ENCODE data around the gene PKNOX2.
"Not testable (repeated sequence)": the region's sequence is repeated elsewhere in the genome, so short reads cannot be mapped to it uniquely, and the experiment has no call there.

The PKNOX2 gene

DNA sequence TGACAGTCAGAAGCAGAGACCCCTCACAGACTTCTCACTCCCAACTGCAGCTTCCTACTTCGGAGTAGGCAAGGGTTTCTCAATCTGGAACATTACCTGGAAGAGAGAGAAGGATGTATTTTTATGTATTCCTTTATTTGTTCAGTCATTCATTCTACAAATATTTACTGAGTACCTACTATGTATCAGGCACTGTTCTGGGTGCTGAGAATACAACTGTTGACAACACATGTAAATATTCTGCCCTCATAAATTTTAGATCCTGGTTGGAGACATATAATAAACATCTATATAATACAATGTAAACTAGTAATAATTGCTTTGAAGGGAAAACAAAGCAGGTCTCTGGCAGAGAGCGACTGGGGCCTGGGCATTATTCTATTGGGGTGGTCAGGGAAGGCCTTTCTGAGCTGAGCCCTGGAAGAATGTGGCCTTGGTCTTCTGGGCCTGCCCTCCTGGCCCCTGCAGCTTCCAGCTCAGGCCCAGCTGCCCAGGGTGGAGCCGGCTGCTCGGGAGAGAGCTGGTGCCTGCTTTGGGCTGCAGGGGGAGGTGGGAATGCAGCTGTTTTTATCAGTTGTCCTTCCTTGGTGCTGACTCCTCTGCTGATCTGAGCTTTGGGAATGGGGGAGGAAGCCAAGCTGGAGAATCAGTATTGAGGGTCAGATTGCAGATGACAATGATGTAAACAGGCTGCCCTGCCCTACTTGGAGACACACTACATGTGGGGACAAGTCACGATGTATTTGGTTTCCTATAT lies 46.8 kb downstream of the PKNOX2 start:
- DNase-seq, result no peak

- DNase-seq, result no peak
Measured at GRCh38 chr11:125211948-125212340, 47.4 kb downstream of the PKNOX2 start.

DNA sequence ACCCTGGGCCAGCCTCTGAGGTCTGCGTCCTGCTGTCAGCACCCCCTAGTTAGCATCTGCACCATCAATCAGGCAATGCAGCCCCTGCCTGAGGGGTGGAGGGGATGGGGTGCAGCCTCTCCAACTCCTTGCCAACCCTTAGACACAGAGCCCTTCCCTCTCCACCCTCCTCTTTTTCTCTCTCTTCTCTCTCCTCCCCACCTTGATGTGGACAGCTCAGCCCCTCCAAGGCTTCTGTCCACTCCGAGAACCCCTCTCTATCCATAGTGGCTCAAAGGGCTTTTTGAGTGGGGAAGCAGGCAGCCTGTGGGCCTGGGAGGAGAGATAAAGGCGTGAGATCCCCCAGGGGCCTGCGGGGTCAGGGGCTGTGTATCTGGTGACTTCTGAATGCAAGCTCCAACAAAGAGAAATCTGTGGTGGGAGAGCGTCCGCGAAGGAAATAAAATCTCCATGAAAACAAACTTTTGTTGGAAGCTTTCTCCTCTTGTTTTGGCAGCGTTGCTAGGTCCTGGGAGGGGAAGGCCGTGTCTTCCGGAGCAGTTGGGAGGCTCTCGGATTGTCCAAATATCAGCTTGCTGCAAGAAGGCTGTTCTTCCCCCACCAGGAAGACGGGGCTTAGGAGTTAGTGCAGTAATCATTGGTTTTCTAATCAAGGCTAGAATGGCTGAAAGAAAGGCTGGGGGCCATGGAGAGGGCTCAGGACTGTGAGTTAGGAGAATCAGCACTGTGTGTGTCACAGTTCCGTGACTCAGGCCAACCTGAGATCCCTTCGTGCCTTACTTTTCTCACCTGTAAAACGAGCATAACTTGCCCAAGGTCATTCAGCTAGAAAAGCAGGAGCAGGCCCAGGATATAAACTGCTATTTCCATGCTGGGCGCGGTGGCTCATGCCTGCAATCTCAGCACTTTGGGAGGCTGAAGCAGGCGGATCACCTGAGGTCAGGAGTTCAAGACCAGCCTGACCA lies 50.3 kb downstream of the PKNOX2 start:
- DNase-seq, result no peak

- no peak for DNase-seq
Measured at GRCh38 chr11:125215976-125216375, 51.4 kb downstream of the PKNOX2 start.

- DNase-seq, result no peak
Measured at GRCh38 chr11:125218336-125218735, 53.8 kb downstream of the PKNOX2 start.

GRCh38 chr11:125221461-125221860 lies 56.9 kb downstream of the PKNOX2 start:
- no peak for DNase-seq

GRCh38 chr11:125222494-125222893 lies 57.9 kb downstream of the PKNOX2 start:
- no peak for DNase-seq

DNA sequence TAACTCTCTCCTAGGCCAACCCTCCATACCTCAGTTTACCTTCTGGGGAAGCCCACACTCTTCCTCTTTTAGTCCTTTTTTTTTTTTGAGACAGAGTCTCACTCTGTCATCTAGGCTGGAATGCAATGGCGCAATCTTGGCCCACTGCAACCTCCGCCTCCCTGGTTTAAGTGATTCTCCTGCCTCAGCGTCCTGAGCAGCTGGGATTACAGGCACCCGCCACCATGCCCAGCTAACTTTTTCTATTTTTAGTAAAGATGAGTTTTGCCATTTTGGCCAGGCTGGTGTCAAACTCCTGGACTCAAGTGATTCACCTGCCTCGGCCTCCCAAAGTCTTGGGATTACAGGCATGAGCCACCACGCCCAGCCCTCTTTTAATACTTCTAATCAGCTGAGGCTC lies 58.6 kb downstream of the PKNOX2 start:
- not testable (repeated sequence) for DNase-seq

GRCh38 chr11:125223901-125224361 lies 59.4 kb downstream of the PKNOX2 start:
- no peak for DNase-seq

- DNase-seq, result peak; percentile 60
Measured at GRCh38 chr11:125224391-125225021, 60.0 kb downstream of the PKNOX2 start.

DNA sequence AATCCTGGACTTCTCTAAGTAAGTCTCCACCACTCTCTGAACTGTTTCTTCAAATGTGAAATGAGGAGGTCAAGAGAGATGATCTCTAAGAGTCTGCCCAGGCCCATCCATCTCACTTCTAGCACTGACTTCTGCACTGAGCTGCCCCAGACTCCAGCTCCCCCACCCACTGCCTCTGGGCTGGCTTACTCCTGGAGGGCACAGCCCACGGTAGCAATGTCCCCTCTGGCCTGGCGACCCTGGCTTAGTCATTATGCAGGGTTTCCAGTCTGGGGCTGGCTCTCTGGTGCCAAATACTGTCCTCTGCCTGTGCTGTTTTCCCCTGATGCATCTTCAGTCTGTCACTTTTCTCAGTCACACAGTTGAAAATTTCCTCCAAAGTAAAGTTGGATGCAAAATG lies 60.9 kb downstream of the PKNOX2 start:
- DNase-seq, result no peak

DNA sequence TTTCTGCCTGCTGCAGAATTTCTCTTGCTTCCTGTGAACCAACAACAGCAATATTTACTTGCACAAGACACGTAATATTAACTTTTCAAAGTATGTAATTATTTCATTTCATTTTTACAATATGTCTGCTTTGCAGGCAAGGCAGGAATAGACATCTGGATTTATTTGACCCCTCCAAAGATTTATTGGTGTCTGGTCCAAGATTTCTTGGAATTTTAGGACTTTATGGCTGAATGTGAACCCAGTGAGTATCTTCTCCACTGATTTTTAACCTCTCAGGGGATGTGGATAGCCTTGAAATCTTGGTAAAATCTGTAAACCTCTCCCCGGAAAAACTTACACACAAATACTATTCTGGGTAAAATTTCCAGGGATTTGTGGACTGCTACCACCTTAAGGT lies 61.5 kb downstream of the PKNOX2 start:
- DNase-seq, result no peak

DNA sequence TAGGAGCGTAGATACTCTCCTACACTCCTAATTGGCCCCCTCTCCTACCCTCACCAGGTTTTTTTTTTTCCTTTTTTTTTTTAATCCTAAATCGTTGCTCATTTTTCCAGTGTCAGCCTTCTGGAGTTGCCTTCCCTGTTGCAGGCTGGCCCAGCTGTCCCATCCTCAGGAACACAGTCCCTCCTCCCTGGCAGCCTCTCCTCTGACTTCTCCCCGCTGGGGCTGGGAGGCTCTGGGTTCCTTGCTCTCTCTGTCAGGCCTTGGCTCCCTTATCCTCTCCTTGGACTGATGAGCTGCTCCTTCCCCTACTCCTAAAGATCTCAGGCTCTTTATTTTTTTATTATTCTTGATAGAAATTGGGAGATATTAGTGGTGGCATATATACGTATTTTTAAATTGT lies 62.2 kb downstream of the PKNOX2 start:
- no peak for DNase-seq

DNA sequence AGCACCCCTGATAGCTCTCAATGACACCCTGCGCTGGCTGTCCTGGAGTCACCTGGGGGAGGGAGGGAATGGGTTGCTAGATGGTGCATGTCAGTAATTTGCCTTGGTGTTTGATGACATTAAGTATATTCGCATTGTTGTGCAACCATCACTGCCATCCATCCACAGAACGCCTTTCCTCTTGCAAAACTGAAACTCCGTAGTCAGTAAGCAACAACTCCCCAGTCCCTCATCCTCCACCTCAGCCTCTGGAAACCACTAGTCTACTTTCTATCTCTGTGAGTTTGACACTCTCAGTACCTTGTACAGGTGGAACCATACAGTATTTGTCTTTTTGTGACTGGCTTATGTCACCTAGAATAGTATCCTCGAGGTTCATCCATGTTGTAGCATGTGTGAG lies 62.6 kb downstream of the PKNOX2 start:
- no peak for DNase-seq

DNA sequence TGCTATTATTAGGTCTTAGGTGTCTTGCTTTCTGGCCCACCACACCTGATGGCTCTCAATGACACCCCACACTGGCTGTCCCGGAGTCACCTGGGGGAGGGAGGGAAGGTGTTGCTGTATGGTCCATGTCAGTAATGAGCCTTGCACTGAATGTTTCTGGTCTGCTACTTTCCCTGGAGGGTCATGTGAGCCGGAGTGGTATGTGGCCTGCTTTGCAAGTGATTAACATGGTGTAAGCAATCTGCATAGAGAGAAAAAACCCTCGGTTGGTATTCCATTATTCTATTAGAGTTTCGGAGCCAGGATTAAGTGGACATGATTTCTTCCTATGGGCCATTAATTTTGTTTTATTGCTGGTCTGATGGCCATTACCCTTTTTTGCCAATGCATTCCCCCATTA lies 63.9 kb downstream of the PKNOX2 start:
- no peak for DNase-seq

GRCh38 chr11:125228993-125229392 lies 64.4 kb downstream of the PKNOX2 start:
- no peak for DNase-seq

- no peak for DNase-seq
Measured at GRCh38 chr11:125229916-125230315, 65.4 kb downstream of the PKNOX2 start.

- DNase-seq, result no peak
Measured at GRCh38 chr11:125233116-125233515, 68.6 kb downstream of the PKNOX2 start.

- DNase-seq, result no peak
Measured at GRCh38 chr11:125233736-125234275, 69.3 kb downstream of the PKNOX2 start.

DNA sequence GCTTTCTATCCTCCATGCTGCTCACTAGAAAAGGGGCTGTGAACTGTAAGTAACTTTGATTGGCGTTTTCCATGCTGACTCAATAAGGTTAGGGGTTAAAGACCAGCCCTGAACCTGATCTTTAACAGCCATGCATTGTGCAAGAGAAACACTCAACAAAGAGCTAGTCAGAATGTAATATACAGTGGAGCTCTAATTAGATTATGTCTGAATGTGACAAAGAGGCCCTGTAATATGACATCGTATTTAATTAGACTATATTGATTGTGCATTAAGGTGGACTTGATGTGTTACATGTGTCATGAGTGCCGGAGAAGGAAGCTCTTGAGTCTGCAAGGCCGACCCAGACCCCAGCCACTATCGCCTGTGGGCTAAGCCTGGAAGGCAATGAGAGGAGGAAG lies 70.5 kb downstream of the PKNOX2 start:
- DNase-seq, result no peak

DNA sequence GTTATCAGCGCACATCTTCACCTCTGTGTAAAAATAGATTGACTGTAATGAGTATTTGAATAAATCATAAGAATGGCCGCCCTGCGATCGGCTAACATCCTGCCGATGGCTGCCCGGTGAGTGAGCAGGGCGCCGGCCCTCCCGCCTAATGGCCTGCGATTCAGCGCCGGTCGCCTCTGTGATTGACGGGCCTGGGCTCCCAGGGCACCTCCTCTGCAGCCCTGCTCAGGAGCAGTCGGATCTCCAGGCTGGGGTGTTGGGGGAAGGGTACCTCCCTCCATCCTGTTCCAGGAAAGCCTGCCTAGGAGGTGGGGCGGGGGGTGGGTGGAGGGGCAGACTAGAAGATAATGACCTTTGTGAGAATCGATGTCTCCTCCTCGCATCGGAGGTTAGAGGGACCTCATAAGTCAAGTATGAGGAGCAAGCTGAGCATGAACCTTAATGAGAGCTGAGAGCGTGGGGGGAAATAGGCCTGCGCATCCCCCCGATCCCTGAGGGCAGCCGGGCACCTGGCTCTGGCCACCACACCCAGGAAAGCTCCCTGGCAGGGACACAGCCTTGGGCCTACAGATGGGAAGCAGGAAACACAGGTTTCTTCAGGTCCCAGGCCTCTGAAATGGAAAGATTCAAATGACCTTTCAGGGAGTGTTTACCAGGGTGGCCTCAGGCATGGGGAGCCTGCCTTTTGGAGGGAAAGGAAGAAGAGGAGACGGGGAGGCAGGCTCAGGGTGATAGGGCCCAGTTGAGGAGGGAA lies 71.7 kb downstream of the PKNOX2 start:
- DNase-seq, result no peak
